Measurements from ENCODE around the gene PTPRO. TPM values are rescaled to one million over a fixed set of nuclear protein-coding genes. Genes with fewer than 3 reads are reported as not detected.

PTPRO gene
- total RNA-seq, 1 donor from 2014 or later = 21.4 TPM

DNA sequence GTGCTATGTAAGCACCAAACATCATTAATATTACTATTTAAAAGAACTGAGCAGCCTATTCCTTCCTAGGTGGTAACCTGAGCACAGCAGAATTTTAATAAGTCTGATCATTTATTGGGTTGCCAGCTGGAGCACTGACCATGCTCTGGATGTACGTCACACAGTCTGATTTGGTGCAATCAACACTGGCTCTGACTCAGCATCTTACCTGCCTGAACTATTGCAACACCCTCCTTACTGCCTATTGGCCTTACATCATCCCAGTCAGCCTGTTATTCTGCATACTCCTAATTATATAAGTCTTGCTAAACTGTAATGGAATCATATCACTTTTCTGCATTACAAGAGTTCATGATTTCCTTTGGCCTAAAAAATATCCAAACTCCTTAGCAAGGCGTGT is 149.7 kb downstream of the PTPRO start:
- H3K36me3 ChIP-seq = no peaks in the 10 kb centered on the region
- H3K27ac ChIP-seq = no peak overlapping the region
- intact Hi-C loops (cut with DNase I) = no loop called here
- no peaks in the 10 kb centered on the region for H3K4me1 ChIP-seq
- peaks cover 5% of the 10 kb centered on the region for H3K27me3 ChIP-seq (ENCODE audit: low read depth)
- H3K4me3 ChIP-seq = no peak overlapping the region
- ATAC-seq (peak; percentile 53 to 78), DNase-seq (no peak)
- no peak for TF ChIP-seq CTCF (IDR thresholded peaks at IDR 0.05)
- H3K9me3 ChIP-seq = no peaks in the 10 kb centered on the region

GRCh38 chr12:15474766-15475165 is 152.5 kb downstream of the PTPRO start:
- no peak for ATAC-seq
- no peak overlapping the region for H3K4me3 ChIP-seq
- no peaks in the 10 kb centered on the region for H3K36me3 ChIP-seq
- H3K4me1 ChIP-seq = no peaks in the 10 kb centered on the region
- intact Hi-C loops (cut with DNase I) = no loop called here
- no peaks in the 10 kb centered on the region for H3K27me3 ChIP-seq (ENCODE audit: low read depth)
- no peak overlapping the region for H3K27ac ChIP-seq
- no peaks in the 10 kb centered on the region for H3K9me3 ChIP-seq
- TF ChIP-seq CTCF (IDR thresholded peaks at IDR 0.05) = no peak
- DNase-seq = no peak

- Histone ChIP-seq H3K4me1 (no peaks in the 10 kb centered on the region), H3K9me3 (no peaks in the 10 kb centered on the region), H3K4me3 (no peak overlapping the region), H3K36me3 (no peaks in the 10 kb centered on the region), H3K27me3 (ENCODE audit: low read depth) (no peaks in the 10 kb centered on the region), H3K27ac (no peak overlapping the region)
- intact Hi-C loops (cut with DNase I) = no loop called here
- ATAC-seq (peak in 1 of 2 donors; percentile 15), DNase-seq (no peak)
- TF ChIP-seq CTCF (IDR thresholded peaks at IDR 0.05) = no peak
Measured at GRCh38 chr12:15477761-15478160, 155.5 kb downstream of the PTPRO start.

GRCh38 chr12:15481846-15482245 is 159.5 kb downstream of the PTPRO start:
- Histone ChIP-seq H3K36me3 (no peaks in the 10 kb centered on the region), H3K9me3 (no peaks in the 10 kb centered on the region), H3K4me3 (no peak overlapping the region), H3K4me1 (no peaks in the 10 kb centered on the region), H3K27ac (no peak overlapping the region), H3K27me3 (ENCODE audit: low read depth) (no peaks in the 10 kb centered on the region)
- ATAC-seq (no peak), DNase-seq (no peak)
- TF ChIP-seq CTCF (IDR thresholded peaks at IDR 0.05) = no peak
- intact Hi-C loops (cut with DNase I) = no loop called here

GRCh38 chr12:15485466-15485865 is 163.2 kb downstream of the PTPRO start:
- Histone ChIP-seq H3K27ac (no peak overlapping the region), H3K36me3 (no peaks in the 10 kb centered on the region), H3K9me3 (no peaks in the 10 kb centered on the region), H3K4me1 (no peaks in the 10 kb centered on the region), H3K27me3 (ENCODE audit: low read depth) (no peaks in the 10 kb centered on the region), H3K4me3 (no peak overlapping the region)
- DNase-seq (no peak), ATAC-seq (no peak)
- intact Hi-C loops (cut with DNase I) = no loop called here
- no peak for TF ChIP-seq CTCF (IDR thresholded peaks at IDR 0.05)

GRCh38 chr12:15486859-15487258 is 164.6 kb downstream of the PTPRO start:
- no peak for ATAC-seq
- no peaks in the 10 kb centered on the region for H3K4me1 ChIP-seq
- H3K36me3 ChIP-seq = no peaks in the 10 kb centered on the region
- no peaks in the 10 kb centered on the region for H3K9me3 ChIP-seq
- no peak for TF ChIP-seq CTCF (IDR thresholded peaks at IDR 0.05)
- no peak overlapping the region for H3K4me3 ChIP-seq
- no peak overlapping the region for H3K27ac ChIP-seq
- intact Hi-C loops (cut with DNase I) = no loop called here
- no peaks in the 10 kb centered on the region for H3K27me3 ChIP-seq (ENCODE audit: low read depth)
- no peak for DNase-seq

Data from lower lobe of right lung (tissue), 2 donors.